Measurements from ENCODE around the gene DSP. TPM values are rescaled to one million over a fixed set of nuclear protein-coding genes. Genes with fewer than 3 reads are reported as not detected.

Gene DSP
- polyA plus RNA-seq, 5 donors: 38.9 to 76.2 (median 60.2) TPM

- DNase-seq: no peak
These were observed 16.2 kb downstream of the DSP start for GRCh38 chr6:7557652-7558051.

- no peak for DNase-seq
These were observed 17.3 kb downstream of the DSP start for GRCh38 chr6:7558781-7559180.

GRCh38 chr6:7559196-7559595 lies 17.7 kb downstream of the DSP start:
- no peak for DNase-seq

- no peak for DNase-seq
These were observed 18.3 kb downstream of the DSP start for GRCh38 chr6:7559651-7560385.

- DNase-seq: no peak
These were observed 19.9 kb downstream of the DSP start for GRCh38 chr6:7561153-7561964.

GRCh38 chr6:7562769-7563168 lies 21.3 kb downstream of the DSP start:
- DNase-seq: no peak

GRCh38 chr6:7566107-7566506 lies 24.6 kb downstream of the DSP start:
- DNase-seq: no peak

- DNase-seq: no peak
These were observed 25.2 kb downstream of the DSP start for GRCh38 chr6:7566617-7567173.

GRCh38 chr6:7568021-7568420 lies 26.6 kb downstream of the DSP start:
- DNase-seq: no peak

- no peak for DNase-seq
These were observed 27.6 kb downstream of the DSP start for GRCh38 chr6:7569082-7569481.

GRCh38 chr6:7572213-7572943 lies 30.9 kb downstream of the DSP start:
- DNase-seq: no peak

GRCh38 chr6:7574500-7574899 lies 33.0 kb downstream of the DSP start:
- DNase-seq: no peak

- DNase-seq: no peak
These were observed 37.0 kb downstream of the DSP start for GRCh38 chr6:7578516-7578915.

- no peak for DNase-seq
These were observed 37.5 kb downstream of the DSP start for GRCh38 chr6:7578931-7579330.

- DNase-seq: no peak
These were observed 38.4 kb downstream of the DSP start for GRCh38 chr6:7579851-7580250.

GRCh38 chr6:7580537-7580926 lies 39.1 kb downstream of the DSP start:
- no peak for DNase-seq

- DNase-seq: no peak
These were observed 39.6 kb downstream of the DSP start for GRCh38 chr6:7580927-7581618.

- no peak for DNase-seq
These were observed 43.9 kb downstream of the DSP start for GRCh38 chr6:7585287-7585930.

GRCh38 chr6:7587631-7588100 lies 46.2 kb downstream of the DSP start:
- DNase-seq: no peak

- no peak for DNase-seq
These were observed 47.0 kb downstream of the DSP start for GRCh38 chr6:7588506-7588905.

- no peak for DNase-seq
These were observed 47.8 kb downstream of the DSP start for GRCh38 chr6:7589221-7589620.

Data from right lung (tissue), 5 donors.